SH-SY5Y (cell line): ENCODE results near the gene PHACTR3.

Experiments used
- GATA2 ChIP-seq: IDR thresholded peaks from 2 replicates; pipeline ENCODE4 v1.6.1; 2011; ENCODE audit warnings: mild to moderate bottlenecking, low read depth, low read length
- GATA3 ChIP-seq: IDR thresholded peaks from 2 replicates; pipeline ENCODE4 v1.6.1; 2011; ENCODE audit warnings: low read depth, mild to moderate bottlenecking, low read length, moderate library complexity

- TF ChIP-seq GATA2 (no peak), GATA3 (no peak)
Measured at GRCh38 chr20:59884494-59884893, 280.2 kb downstream of the PHACTR3 start.
